Transverse colon (tissue), 4 donors: ENCODE results near the gene DYNC1H1.

Experiments used
- CTCF ChIP-seq, 5 experiments: fragments of 200-600 bp in 3 of 5; fragments of 450-650 bp in 2 of 5; sonication (generic) in 3 of 5; IDR thresholded peaks; 1 replicate in 2 of 5; 2 replicates in 3 of 5; pipeline ENCODE4 v1.5.1; 2016 to 2017; ENCODE audit warnings: antibody characterized with exemption in 5 of 5, inconsistent platforms in 3 of 5, mild to moderate bottlenecking in 2 of 5, moderate library complexity in 1 of 5
- EP300 ChIP-seq: sonication (generic); formaldehyde crosslinking; IDR thresholded peaks from one replicate; pipeline ENCODE4 v1.6.1; 2017; ENCODE audit warnings: antibody characterized with exemption, low read depth
- POLR2A ChIP-seq: fragments of 450-650 bp; IDR thresholded peaks from one replicate; pipeline ENCODE4 v1.6.1; 2016; ENCODE audit warnings: antibody characterized with exemption, mild to moderate bottlenecking, moderate library complexity
- POLR2AphosphoS5 ChIP-seq, 3 donors: sonication (generic); formaldehyde crosslinking; IDR thresholded peaks; one replicate each; pipeline ENCODE4 v1.6.1; 2016; ENCODE audit warnings: antibody characterized with exemption in 3 of 3

- TF ChIP-seq CTCF (IDR thresholded peaks at IDR 0.05) (no peak), EP300 (no peak), POLR2AphosphoS5 (IDR thresholded peaks at IDR 0.05) (no peak), POLR2A (no peak)
These were observed 51.4 kb downstream of the DYNC1H1 start for GRCh38 chr14:102015771-102016170.
